PC-3 (cell line): ENCODE data around the gene RAET1L.

Source experiments
- EZH2 ChIP-seq: fragments of 300-600 bp; sonication (generic); IDR thresholded peaks from one replicate; pipeline ENCODE4 v1.6.1; 2017; ENCODE audit warnings: antibody characterized with exemption, mild to moderate bottlenecking, low read length; ENCODE audit not compliant: unreplicated experiment
- EZH2phosphoT487 ChIP-seq: fragments of 300-600 bp; sonication (generic); IDR thresholded peaks from 2 replicates; pipeline ENCODE4 v1.6.1; 2018; ENCODE audit warnings: mild to moderate bottlenecking, antibody characterized with exemption, low read length, borderline replicate concordance
- TF ChIP-seq, protein P1 (sequence below): fragments of 300-600 bp; sonication (generic); conservative IDR thresholded peaks from 2 replicates; pipeline ENCODE4 v1.5.1; 2017; ENCODE audit warnings: antibody characterized with exemption, low read depth, mild to moderate bottlenecking, low read length

DNA sequence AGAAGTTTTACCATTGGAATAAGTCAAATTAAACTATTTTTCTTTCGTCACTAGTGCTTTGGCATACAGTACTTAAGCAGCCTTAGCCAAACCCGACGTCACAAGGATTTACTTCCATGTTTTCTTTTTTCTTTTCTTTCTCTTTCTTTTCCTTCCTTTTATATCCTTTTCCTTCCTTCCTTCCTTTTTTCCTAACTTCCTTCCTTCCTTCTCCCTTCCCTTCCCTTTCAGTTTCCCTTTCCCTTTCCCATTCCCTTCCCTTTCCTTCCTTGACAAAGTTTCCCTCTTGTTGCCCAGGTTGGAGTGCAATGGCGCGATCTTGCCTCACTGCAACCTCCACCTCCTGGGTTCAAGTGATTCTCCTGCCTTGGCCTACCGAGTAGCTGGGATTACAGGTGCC, 33.7 kb upstream of the RAET1L start:
- TF ChIP-seq, protein P1, sequence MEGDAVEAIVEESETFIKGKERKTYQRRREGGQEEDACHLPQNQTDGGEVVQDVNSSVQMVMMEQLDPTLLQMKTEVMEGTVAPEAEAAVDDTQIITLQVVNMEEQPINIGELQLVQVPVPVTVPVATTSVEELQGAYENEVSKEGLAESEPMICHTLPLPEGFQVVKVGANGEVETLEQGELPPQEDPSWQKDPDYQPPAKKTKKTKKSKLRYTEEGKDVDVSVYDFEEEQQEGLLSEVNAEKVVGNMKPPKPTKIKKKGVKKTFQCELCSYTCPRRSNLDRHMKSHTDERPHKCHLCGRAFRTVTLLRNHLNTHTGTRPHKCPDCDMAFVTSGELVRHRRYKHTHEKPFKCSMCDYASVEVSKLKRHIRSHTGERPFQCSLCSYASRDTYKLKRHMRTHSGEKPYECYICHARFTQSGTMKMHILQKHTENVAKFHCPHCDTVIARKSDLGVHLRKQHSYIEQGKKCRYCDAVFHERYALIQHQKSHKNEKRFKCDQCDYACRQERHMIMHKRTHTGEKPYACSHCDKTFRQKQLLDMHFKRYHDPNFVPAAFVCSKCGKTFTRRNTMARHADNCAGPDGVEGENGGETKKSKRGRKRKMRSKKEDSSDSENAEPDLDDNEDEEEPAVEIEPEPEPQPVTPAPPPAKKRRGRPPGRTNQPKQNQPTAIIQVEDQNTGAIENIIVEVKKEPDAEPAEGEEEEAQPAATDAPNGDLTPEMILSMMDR, result no peak
- TF ChIP-seq EZH2, result no peak
- no peak for TF ChIP-seq EZH2phosphoT487
